ENCODE results near the gene MPC1L. TPM values are rescaled to one million over a fixed set of nuclear protein-coding genes. Genes with fewer than 3 reads are reported as not detected.

MPC1L gene
- total RNA-seq, 3 donors from 2014 or later, result not detected

DNA sequence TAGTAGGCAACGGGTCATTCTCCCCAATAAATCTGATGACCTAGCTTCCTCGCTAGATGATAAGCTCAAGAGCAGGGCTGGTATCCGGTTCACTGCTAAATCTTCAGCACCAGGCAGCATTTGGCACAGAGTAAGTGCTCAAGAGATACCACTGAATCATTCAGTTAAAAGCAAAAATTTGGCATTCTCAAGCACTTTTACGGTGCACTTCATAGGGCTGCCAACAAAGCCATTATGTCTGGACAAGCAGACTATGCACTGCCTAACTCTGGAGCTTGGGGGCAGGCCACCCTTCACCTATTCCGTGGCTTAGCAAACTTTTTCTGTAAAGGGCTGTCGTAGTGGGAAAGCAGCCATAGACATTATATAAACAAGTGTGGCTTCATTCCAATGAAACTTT lies 47.9 kb downstream of the MPC1L start:
- H3K27me3 ChIP-seq, result peaks cover 0 to 42% of the 10 kb centered on the region in 2 donors
- no peak overlapping the region for H3K4me3 ChIP-seq
- H3K36me3 ChIP-seq, result no peaks in the 10 kb centered on the region
- intact Hi-C loops (cut with DNase I; ENCODE audit: low total_unique reads), result no loop called here
- H3K9me3 ChIP-seq, result no peaks in the 10 kb centered on the region
- TF ChIP-seq POLR2A (IDR thresholded peaks at IDR 0.05) (no peak), POLR2AphosphoS5 (IDR thresholded peaks at IDR 0.05) (no peak)
- TF ChIP-seq, protein P1, sequence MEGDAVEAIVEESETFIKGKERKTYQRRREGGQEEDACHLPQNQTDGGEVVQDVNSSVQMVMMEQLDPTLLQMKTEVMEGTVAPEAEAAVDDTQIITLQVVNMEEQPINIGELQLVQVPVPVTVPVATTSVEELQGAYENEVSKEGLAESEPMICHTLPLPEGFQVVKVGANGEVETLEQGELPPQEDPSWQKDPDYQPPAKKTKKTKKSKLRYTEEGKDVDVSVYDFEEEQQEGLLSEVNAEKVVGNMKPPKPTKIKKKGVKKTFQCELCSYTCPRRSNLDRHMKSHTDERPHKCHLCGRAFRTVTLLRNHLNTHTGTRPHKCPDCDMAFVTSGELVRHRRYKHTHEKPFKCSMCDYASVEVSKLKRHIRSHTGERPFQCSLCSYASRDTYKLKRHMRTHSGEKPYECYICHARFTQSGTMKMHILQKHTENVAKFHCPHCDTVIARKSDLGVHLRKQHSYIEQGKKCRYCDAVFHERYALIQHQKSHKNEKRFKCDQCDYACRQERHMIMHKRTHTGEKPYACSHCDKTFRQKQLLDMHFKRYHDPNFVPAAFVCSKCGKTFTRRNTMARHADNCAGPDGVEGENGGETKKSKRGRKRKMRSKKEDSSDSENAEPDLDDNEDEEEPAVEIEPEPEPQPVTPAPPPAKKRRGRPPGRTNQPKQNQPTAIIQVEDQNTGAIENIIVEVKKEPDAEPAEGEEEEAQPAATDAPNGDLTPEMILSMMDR (IDR thresholded peaks at IDR 0.05), result no peak
- H3K4me1 ChIP-seq, result no peaks in the 10 kb centered on the region
- no peak overlapping the region for H3K27ac ChIP-seq
- no peak for DNase-seq (ENCODE audit: low spot score in 2 of 2)

Other genes starting within 250 kb of the MPC1L start
- 100 to 1,000 TPM in 2 of 3 donors, 10 to 100 TPM in 1; 85.2 to 129 (median 103) TPM for gene ATP6AP2, start 42.5 kb upstream of the MPC1L start, total RNA-seq
- 10 to 100 TPM; 16.7 to 23.9 (median 16.8) TPM for gene CXorf38, start 24.1 kb downstream of the MPC1L start, total RNA-seq
- gene MED14, start 112.1 kb downstream of the MPC1L start, total RNA-seq, result 10 to 100 TPM; 25.8 to 41.4 (median 33.8) TPM

Measured in breast epithelium (tissue), 4 donors.